ENCODE data around the gene COL12A1. TPM values are rescaled to one million over a fixed set of nuclear protein-coding genes. Genes with fewer than 3 reads are reported as not detected.

Gene COL12A1
- total RNA-seq, 1 donor from 2014 or later: 1.3 TPM

- Histone ChIP-seq H4K20me1 (ENCODE audit: low read depth) (peaks cover 13% of the 10 kb centered on the region), H3K4me3 (peak overlapping the region; percentile 58), H3K4me1 (peaks cover 22% of the 10 kb centered on the region), H3F3A (ENCODE audit: low read depth) (peaks cover 35% of the 10 kb centered on the region), H3K9ac (no peak overlapping the region), H3K27me3 (peaks cover 75% of the 10 kb centered on the region), H3K27ac (no peak overlapping the region), H3K36me3 (no peaks in the 10 kb centered on the region), H2AFZ (replicated peaks) (peak overlapping the region; percentile 64), H3K9me3 (ENCODE audit: low read depth) (no peaks in the 10 kb centered on the region), H3K79me2 (ENCODE audit: low read depth) (no peaks in the 10 kb centered on the region), H3K4me2 (peak overlapping the region; percentile 94)
- Mint-ChIP-seq H3K36me3 (no peaks in the 10 kb centered on the region), H3K27me3 (ENCODE audit: insufficient read depth, low read depth) (peaks cover 53% of the 10 kb centered on the region), H3K4me1 (peaks cover 37% of the 10 kb centered on the region), H3K4me3 (peak overlapping the region; percentile 57), H3K27ac (no peak overlapping the region), H3K9me3 (peaks cover 3% of the 10 kb centered on the region)
- peak; percentile 90 for DNase-seq (ENCODE audit: low spot score)
- TF ChIP-seq CTCF (IDR thresholded peaks at IDR 0.05) (peak; percentile 100), EZH2 (IDR thresholded peaks at IDR 0.05) (no peak)
Measured at GRCh38 chr6:75208298-75209183, 2.7 kb upstream of the COL12A1 start.

- Mint-ChIP-seq H3K9me3 (peaks cover 3% of the 10 kb centered on the region), H3K4me1 (peaks cover 43% of the 10 kb centered on the region), H3K36me3 (no peaks in the 10 kb centered on the region), H3K27ac (no peak overlapping the region), H3K4me3 (peak overlapping the region; percentile 82), H3K27me3 (ENCODE audit: insufficient read depth, low read depth) (peaks cover 69% of the 10 kb centered on the region)
- Histone ChIP-seq H3K9ac (no peak overlapping the region), H3K4me3 (peak overlapping the region; percentile 58), H3K9me3 (ENCODE audit: low read depth) (no peaks in the 10 kb centered on the region), H3K36me3 (no peaks in the 10 kb centered on the region), H3K4me1 (peaks cover 22% of the 10 kb centered on the region), H3K27ac (no peak overlapping the region), H2AFZ (replicated peaks) (peak overlapping the region; percentile 90), H3F3A (ENCODE audit: low read depth) (peaks cover 34% of the 10 kb centered on the region), H3K4me2 (peak overlapping the region; percentile 94), H4K20me1 (ENCODE audit: low read depth) (peaks cover 22% of the 10 kb centered on the region), H3K27me3 (peaks cover 93% of the 10 kb centered on the region), H3K79me2 (ENCODE audit: low read depth) (no peaks in the 10 kb centered on the region)
- TF ChIP-seq EZH2phosphoT487 (IDR thresholded peaks at IDR 0.05) (no peak), CTCF (IDR thresholded peaks at IDR 0.05) (no peak), EZH2 (IDR thresholded peaks at IDR 0.05) (peak; percentile 61)
- peak; percentile 48 for DNase-seq (ENCODE audit: low spot score)
Measured at GRCh38 chr6:75206576-75207342, 906 bp upstream of the COL12A1 start.

DNA sequence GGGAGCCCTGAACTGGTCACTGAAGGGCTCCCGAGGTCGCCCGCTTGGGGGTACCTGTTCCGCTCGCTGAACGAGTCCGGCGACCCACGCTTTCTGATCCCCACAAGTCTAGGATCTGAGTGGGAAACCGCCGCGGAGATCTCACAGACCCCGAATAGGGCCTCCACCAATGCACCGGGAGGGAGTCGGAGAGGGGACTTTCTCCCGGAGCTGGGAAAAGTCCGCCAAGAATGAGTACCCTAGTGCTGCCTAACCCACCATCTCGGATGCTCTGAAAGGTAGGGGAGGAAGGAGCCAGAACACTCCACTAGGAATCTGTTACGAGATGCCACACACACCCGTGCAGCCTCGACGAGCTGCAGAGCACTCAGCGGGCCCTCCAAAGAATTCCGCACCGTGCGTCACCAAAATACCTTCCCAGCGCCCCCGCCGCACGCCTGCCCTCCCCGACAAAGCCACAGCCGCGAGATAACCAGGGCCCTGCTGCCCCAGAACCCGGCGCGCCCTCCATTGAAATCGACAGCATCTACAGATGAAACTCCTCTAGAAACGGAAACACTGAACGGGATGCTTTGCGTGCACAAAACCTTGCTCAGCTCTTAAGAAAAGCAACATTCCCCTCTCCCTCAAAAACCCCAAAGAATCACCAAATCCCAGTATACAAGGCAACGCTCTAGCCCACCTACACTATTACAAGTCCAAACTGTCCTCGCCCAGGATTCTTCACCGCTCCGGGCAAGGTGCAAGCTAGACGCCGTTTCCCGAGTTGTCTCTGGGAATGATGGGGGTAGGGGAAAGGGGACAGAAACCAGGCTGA is 686 bp downstream of the COL12A1 start:
- Mint-ChIP-seq H3K9me3 (peaks cover 3% of the 10 kb centered on the region), H3K27ac (no peak overlapping the region), H3K36me3 (no peaks in the 10 kb centered on the region), H3K27me3 (ENCODE audit: insufficient read depth, low read depth) (peaks cover 75% of the 10 kb centered on the region), H3K4me3 (peak overlapping the region; percentile 82), H3K4me1 (peaks cover 43% of the 10 kb centered on the region)
- H3K4me1 ChIP-seq: peaks cover 22% of the 10 kb centered on the region
- H2AFZ ChIP-seq (replicated peaks): peak overlapping the region; percentile 90
- H3K9ac ChIP-seq: no peak overlapping the region
- peaks cover 100% of the 10 kb centered on the region for H3K27me3 ChIP-seq
- no peaks in the 10 kb centered on the region for H3K79me2 ChIP-seq (ENCODE audit: low read depth)
- no peaks in the 10 kb centered on the region for H3K9me3 ChIP-seq (ENCODE audit: low read depth)
- H3K4me3 ChIP-seq: peak overlapping the region; percentile 58
- peak; percentile 60 for DNase-seq (ENCODE audit: low spot score)
- no peak overlapping the region for H3K27ac ChIP-seq
- peaks cover 22% of the 10 kb centered on the region for H4K20me1 ChIP-seq (ENCODE audit: low read depth)
- TF ChIP-seq EZH2 (IDR thresholded peaks at IDR 0.05) (peak; percentile 74), EZH2phosphoT487 (IDR thresholded peaks at IDR 0.05) (peak; percentile 86), CTCF (IDR thresholded peaks at IDR 0.05) (no peak)
- peaks cover 39% of the 10 kb centered on the region for H3F3A ChIP-seq (ENCODE audit: low read depth)
- H3K36me3 ChIP-seq: no peaks in the 10 kb centered on the region
- peak overlapping the region; percentile 94 for H3K4me2 ChIP-seq
